ENCODE data around the gene PDE4D.

DNA sequence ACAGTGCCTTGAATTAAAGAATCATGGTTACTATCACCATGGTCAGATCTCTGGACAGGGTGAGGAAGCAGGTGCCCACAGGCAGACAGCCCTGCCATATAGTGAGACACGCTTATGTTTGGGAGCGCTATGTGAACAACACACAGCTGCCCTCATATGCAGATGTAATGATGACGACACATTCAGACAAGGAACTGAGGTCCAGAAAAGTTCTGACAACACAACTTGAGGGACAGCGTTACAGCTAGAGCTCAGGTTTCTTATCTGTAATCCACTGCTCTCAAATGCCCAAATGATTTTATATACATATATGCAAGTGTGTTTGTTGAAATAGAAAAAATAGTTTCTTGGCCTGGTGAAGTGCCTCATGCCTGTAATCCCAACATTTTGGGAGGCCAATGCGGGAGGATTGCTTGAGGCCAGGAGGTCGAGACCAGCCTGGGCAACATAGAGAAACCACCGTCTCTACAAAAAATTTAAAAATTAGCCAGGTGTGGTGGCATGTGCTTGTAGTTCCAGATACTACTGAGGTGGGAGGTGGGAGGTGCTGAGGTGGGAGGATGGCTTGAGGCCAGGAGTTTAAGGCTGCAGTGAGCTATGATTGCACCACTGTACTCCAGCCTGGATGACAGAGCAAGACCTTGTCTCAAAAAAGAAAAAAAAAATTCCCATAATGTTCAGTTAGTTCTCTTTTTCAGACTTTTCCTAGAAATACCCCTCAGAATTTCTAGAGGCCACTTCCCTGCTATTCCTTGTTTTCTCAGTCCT is 887.4 kb downstream of the PDE4D start:
- TF ChIP-seq, protein P1, sequence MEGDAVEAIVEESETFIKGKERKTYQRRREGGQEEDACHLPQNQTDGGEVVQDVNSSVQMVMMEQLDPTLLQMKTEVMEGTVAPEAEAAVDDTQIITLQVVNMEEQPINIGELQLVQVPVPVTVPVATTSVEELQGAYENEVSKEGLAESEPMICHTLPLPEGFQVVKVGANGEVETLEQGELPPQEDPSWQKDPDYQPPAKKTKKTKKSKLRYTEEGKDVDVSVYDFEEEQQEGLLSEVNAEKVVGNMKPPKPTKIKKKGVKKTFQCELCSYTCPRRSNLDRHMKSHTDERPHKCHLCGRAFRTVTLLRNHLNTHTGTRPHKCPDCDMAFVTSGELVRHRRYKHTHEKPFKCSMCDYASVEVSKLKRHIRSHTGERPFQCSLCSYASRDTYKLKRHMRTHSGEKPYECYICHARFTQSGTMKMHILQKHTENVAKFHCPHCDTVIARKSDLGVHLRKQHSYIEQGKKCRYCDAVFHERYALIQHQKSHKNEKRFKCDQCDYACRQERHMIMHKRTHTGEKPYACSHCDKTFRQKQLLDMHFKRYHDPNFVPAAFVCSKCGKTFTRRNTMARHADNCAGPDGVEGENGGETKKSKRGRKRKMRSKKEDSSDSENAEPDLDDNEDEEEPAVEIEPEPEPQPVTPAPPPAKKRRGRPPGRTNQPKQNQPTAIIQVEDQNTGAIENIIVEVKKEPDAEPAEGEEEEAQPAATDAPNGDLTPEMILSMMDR (IDR thresholded peaks at IDR 0.05; ENCODE audit: extremely low read depth in 1 of 2, insufficient read depth in 1 of 2, low read depth in 1 of 2, low read length in 2 of 2), result no peak
- no peak for TF ChIP-seq POLR2A (IDR thresholded peaks at IDR 0.05; ENCODE audit: low read depth, low read length)
- no peak for TF ChIP-seq EZH2 (IDR thresholded peaks at IDR 0.05; ENCODE audit: borderline replicate concordance, low read depth, low read length, severe bottlenecking)

All from endothelial cell of umbilical vein (primary cell).